COR-L47 (cell line): Measurements from ENCODE around the gene NDUFAB1.
A peak's percentile ranks its signal among the peaks of the same experiment; 100 is the strongest.
"Not testable (repeated sequence)": the region's sequence is repeated elsewhere in the genome, so short reads cannot be mapped to it uniquely, and the experiment has no call there.

Experiments used
- DNase-seq: peaks from one replicate; lab custom pipeline; 2025; lab: John Stamatoyannopoulos, UW

NDUFAB1 gene

GRCh38 chr16:23595951-23596720 is at the start of gene NDUFAB1:
NDUFAB1 (minus strand) TSS chr16:23596316; CDS start chr16:23596290, 26 bp downstream.
- peak; percentile 85 for DNase-seq

GRCh38 chr16:23642246-23642774 is 46.2 kb upstream of the NDUFAB1 start:
- DNase-seq, result no peak

- peak; percentile 86 for DNase-seq
Measured at GRCh38 chr16:23640931-23641765, 45.0 kb upstream of the NDUFAB1 start, which contains the start of the genes DCTN5 and PALB2. DCTN5 (plus strand) TSS chr16:23641466; CDS start chr16:23641543, 77 bp downstream. PALB2 (minus strand) TSS chr16:23641310; CDS start chr16:23641157, 153 bp downstream.

GRCh38 chr16:23640615-23640930 is 44.5 kb upstream of the NDUFAB1 start:
- no peak for DNase-seq

- no peak for DNase-seq
Measured at GRCh38 chr16:23635958-23636357, 39.8 kb upstream of the NDUFAB1 start.

GRCh38 chr16:23634461-23635036 is 38.4 kb upstream of the NDUFAB1 start:
- DNase-seq, result no peak

- DNase-seq, result not testable (repeated sequence)
Measured at GRCh38 chr16:23631874-23632273, 35.8 kb upstream of the NDUFAB1 start.

- no peak for DNase-seq
Measured at GRCh38 chr16:23629516-23629915, 33.4 kb upstream of the NDUFAB1 start.

GRCh38 chr16:23624092-23624491 is 28.0 kb upstream of the NDUFAB1 start:
- no peak for DNase-seq

- DNase-seq, result no peak
Measured at GRCh38 chr16:23615805-23616204, 19.7 kb upstream of the NDUFAB1 start.

- DNase-seq, result no peak
Measured at GRCh38 chr16:23611936-23612335, 15.8 kb upstream of the NDUFAB1 start.

- not testable (repeated sequence) for DNase-seq
Measured at GRCh38 chr16:23610905-23611304, 14.8 kb upstream of the NDUFAB1 start.

GRCh38 chr16:23609929-23610328 is 13.8 kb upstream of the NDUFAB1 start:
- no peak for DNase-seq

- no peak for DNase-seq
Measured at GRCh38 chr16:23608194-23608593, 12.1 kb upstream of the NDUFAB1 start.

- no peak for DNase-seq
Measured at GRCh38 chr16:23607726-23608125, 11.6 kb upstream of the NDUFAB1 start.

GRCh38 chr16:23597003-23597756 is 1.1 kb upstream of the NDUFAB1 start:
- no peak for DNase-seq

- DNase-seq, result no peak
Measured at GRCh38 chr16:23595246-23595950, 718 bp downstream of the NDUFAB1 start.

GRCh38 chr16:23594186-23594585 is 1.9 kb downstream of the NDUFAB1 start:
- no peak for DNase-seq

- DNase-seq, result no peak
Measured at GRCh38 chr16:23590181-23590580, 5.9 kb downstream of the NDUFAB1 start.

GRCh38 chr16:23587726-23588125 is 8.4 kb downstream of the NDUFAB1 start:
- DNase-seq, result no peak
